ENCODE data around the gene PGBD5.

- no peak for TF ChIP-seq EZH2phosphoT487 (IDR thresholded peaks at IDR 0.05; ENCODE audit: borderline replicate concordance, low read depth)
- no peak for TF ChIP-seq TAF1 (IDR thresholded peaks at IDR 0.05; ENCODE audit: borderline replicate concordance, low read depth, low read length)
- TF ChIP-seq CTCF (IDR thresholded peaks at IDR 0.05) = no peak
- no peak for TF ChIP-seq POLR2AphosphoS5 (IDR thresholded peaks at IDR 0.05; ENCODE audit: low read depth, low read length)
- TF ChIP-seq REST (IDR thresholded peaks at IDR 0.05; ENCODE audit: low read depth, low read length) = no peak
- TF ChIP-seq GABPA (IDR thresholded peaks at IDR 0.05; ENCODE audit: low read depth) = no peak
- TF ChIP-seq MAX (IDR thresholded peaks at IDR 0.05; ENCODE audit: low read depth) = no peak
- no peak for TF ChIP-seq YY1 (IDR thresholded peaks at IDR 0.05; ENCODE audit: low read depth)
- TF ChIP-seq NRF1 (IDR thresholded peaks at IDR 0.05; ENCODE audit: low read depth, low read length) = no peak
- no peak for TF ChIP-seq NFIC (IDR thresholded peaks at IDR 0.05; ENCODE audit: borderline replicate concordance)
Measured at GRCh38 chr1:230351983-230352382, 74.1 kb downstream of the PGBD5 start.

Data from SK-N-SH (cell line).